PC-3 (cell line): ENCODE measurements around the gene CXCL3.

Source experiments
- CTCF ChIP-seq: fragments of 300-600 bp; sonication (generic); conservative IDR thresholded peaks from 2 replicates; pipeline ENCODE4 v1.5.1; 2017; ENCODE audit warnings: antibody characterized with exemption, low read depth, mild to moderate bottlenecking, low read length
- EZH2 ChIP-seq: fragments of 300-600 bp; sonication (generic); IDR thresholded peaks from one replicate; pipeline ENCODE4 v1.6.1; 2017; ENCODE audit warnings: antibody characterized with exemption, mild to moderate bottlenecking, low read length; ENCODE audit not compliant: unreplicated experiment

- TF ChIP-seq CTCF: no peak
- no peak for TF ChIP-seq EZH2
Observed at GRCh38 chr4:74030285-74030684, 8.2 kb downstream of the CXCL3 start.
